GM23248 (cell line): ENCODE results near the gene CHRD. TPM values are rescaled to one million over a fixed set of nuclear protein-coding genes. Genes with fewer than 3 reads are reported as not detected.

Experiments used
- DNase-seq: peaks from one replicate; pipeline ENCODE4 v3.0.0-alpha.2; 2015
- H2AFZ ChIP-seq: fragments of 200-600 bp; sonication (generic); 2 replicates; pipeline ENCODE4 v1.6.1; 2016; ENCODE audit warnings: antibody characterized with exemption
- H3F3A ChIP-seq: fragments of 200-600 bp; sonication (generic); 2 replicates; pipeline ENCODE4 v1.6.1; 2016; ENCODE audit warnings: mild to moderate bottlenecking, antibody characterized with exemption, mixed run types; ENCODE audit not compliant: insufficient read depth
- H3K27ac ChIP-seq: fragments of 200-600 bp; sonication (generic); 2 replicates; pipeline ENCODE4 v1.5.1; 2016; ENCODE audit warnings: mild to moderate bottlenecking
- H3K27me3 ChIP-seq: fragments of 200-600 bp; sonication (generic); replicated peaks from 2 replicates; pipeline ENCODE4 v1.6.1; 2016; ENCODE audit warnings: mild to moderate bottlenecking; ENCODE audit not compliant: insufficient read depth
- H3K36me3 ChIP-seq: fragments of 200-600 bp; sonication (generic); 2 replicates; pipeline ENCODE4 v1.6.1; 2016; ENCODE audit warnings: low read depth, mild to moderate bottlenecking
- H3K4me1 ChIP-seq: fragments of 200-600 bp; sonication (generic); 2 replicates; pipeline ENCODE4 v1.6.1; 2016; ENCODE audit warnings: mild to moderate bottlenecking; ENCODE audit not compliant: insufficient read depth
- H3K4me2 ChIP-seq: fragments of 200-600 bp; sonication (generic); one replicate; pipeline ENCODE4 v1.6.1; 2016; ENCODE audit warnings: mild to moderate bottlenecking; ENCODE audit not compliant: unreplicated experiment
- H3K4me3 ChIP-seq: fragments of 200-600 bp; sonication (generic); 2 replicates; pipeline ENCODE4 v1.5.1; 2016; ENCODE audit warnings: mild to moderate bottlenecking
- H3K79me2 ChIP-seq: fragments of 200-600 bp; sonication (generic); 2 replicates; pipeline ENCODE4 v1.6.1; 2016; ENCODE audit warnings: mild to moderate bottlenecking; ENCODE audit not compliant: insufficient read depth
- H3K9ac ChIP-seq: fragments of 200-600 bp; sonication (generic); 2 replicates; pipeline ENCODE4 v1.6.1; 2016; ENCODE audit warnings: mild to moderate bottlenecking
- H3K9me2 ChIP-seq: fragments of 200-600 bp; sonication (generic); 2 replicates; pipeline ENCODE4 v1.6.1; 2016; ENCODE audit warnings: mixed run types, mild to moderate bottlenecking, moderate library complexity; ENCODE audit not compliant: insufficient read depth
- H3K9me3 ChIP-seq: fragments of 200-600 bp; sonication (generic); one replicate; pipeline ENCODE4 v1.6.1; 2017; ENCODE audit warnings: low read depth
- H4K20me1 ChIP-seq: fragments of 200-600 bp; sonication (generic); 2 replicates; pipeline ENCODE4 v1.6.0; 2016; ENCODE audit not compliant: insufficient read depth
- EZH2 ChIP-seq: fragments of 200-600 bp; sonication (generic); IDR thresholded peaks from 2 replicates; pipeline ENCODE4 v1.6.1; 2018; ENCODE audit warnings: antibody characterized with exemption, mild to moderate bottlenecking; ENCODE audit not compliant: insufficient read depth, poor library complexity, severe bottlenecking
- EZH2phosphoT487 ChIP-seq: fragments of 200-600 bp; sonication (generic); IDR thresholded peaks from 2 replicates; pipeline ENCODE4 v1.6.1; 2018; ENCODE audit warnings: antibody characterized with exemption, moderate library complexity, mild to moderate bottlenecking, low read depth; ENCODE audit not compliant: insufficient read depth
- WGBS, 2 experiments: methylation state at CpG; one replicate each; pipeline ENCODE4 v1.1.6; 2015 to 2017; ENCODE audit warnings: low lambda C conversion rate in 2 of 2, low coverage in 1 of 2; ENCODE audit errors: missing lambda C conversion rate in 2 of 2; 5-methylcytosine and 5-hydroxymethylcytosine counted together
- in situ Hi-C: fragments of 300-500 bp; cut with MboI; formaldehyde crosslinking; loops from 2 replicates; pipeline ENCODE4 v1.15.0; 2020
- polyA plus RNA-seq: library from polyadenylated mRNA; unstranded; fragments of >200 nt; fragmentation: Nextera tagmentation; extraction: Ambion mirVana; gene quantifications from 2 replicates; pipeline ENCODE4 v1.2.1, GENCODE V29; 2016
- total RNA-seq: library from RNA; depleted of rRNA; stranded (reverse); fragments of >200 nt; shearing (Covaris generic); gene quantifications from 2 replicates; pipeline ENCODE4 v1.2.3, GENCODE V29; 2014

CHRD gene
- total and polyA plus RNA-seq, 2 experiments from 2014 or later = 0.15 to 0.22 TPM

DNA sequence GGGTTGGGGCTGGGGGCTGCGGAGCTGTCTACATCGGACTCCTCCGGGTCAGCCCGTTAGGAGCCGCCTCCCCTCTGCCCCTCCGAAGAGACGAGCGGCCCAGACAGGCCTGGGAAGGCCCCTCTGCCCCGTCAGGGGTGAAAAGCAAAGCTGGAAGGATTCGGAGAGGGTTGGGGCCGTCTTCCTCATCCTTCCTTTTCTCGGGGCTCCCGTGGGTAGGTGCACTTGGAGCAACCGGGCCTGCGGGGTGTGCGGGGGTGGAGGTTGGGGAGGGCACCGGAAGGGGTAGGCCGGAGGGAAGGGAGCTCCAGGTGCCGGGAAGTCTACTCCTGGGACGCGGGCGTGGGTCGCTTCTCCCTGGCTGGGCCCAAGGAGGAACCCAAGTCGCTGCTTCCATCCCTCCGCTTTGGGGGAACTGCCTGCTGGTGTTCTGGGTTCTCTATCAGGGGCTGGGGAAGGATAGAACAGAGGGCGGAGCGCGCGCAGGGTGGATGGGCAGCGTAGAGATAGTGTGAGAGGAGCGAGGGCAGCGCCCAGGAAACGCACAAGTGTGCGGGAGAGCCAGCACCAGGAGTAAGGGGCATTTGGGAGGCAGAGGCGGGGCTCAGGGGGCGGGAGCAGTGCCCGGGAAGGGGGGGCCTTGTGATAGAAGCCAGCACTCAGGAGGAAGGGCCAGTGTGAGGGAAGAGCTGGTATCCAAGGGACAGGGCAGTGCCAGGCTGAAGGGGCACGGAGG lies 17.8 kb upstream of the CHRD start:
- in situ Hi-C loops = loop anchor here (25.0 kb wide), 1 partner anchor 425 kb away; no protein-coding TSS in a partner anchor
- no peaks in the 10 kb centered on the region for H3K9me3 ChIP-seq
- H3F3A ChIP-seq = peaks cover 17% of the 10 kb centered on the region
- peak overlapping the region; percentile 98 for H3K27ac ChIP-seq
- H2AFZ ChIP-seq = peak overlapping the region; percentile 80
- H3K4me3 ChIP-seq = peak overlapping the region; percentile 85
- H4K20me1 ChIP-seq = no peaks in the 10 kb centered on the region
- peaks cover 14% of the 10 kb centered on the region for H3K36me3 ChIP-seq
- H3K4me1 ChIP-seq = peaks cover 19% of the 10 kb centered on the region
- peaks cover 32% of the 10 kb centered on the region for H3K79me2 ChIP-seq
- H3K9ac ChIP-seq = peak overlapping the region; percentile 97
- H3K27me3 ChIP-seq = no peaks in the 10 kb centered on the region
- no peak for TF ChIP-seq EZH2phosphoT487
- no peak for TF ChIP-seq EZH2
- DNase-seq = peak; percentile 72
- WGBS, 2 experiments = 1% methylated on average over 23 to 38 of the region's 38 CpGs
- no peaks in the 10 kb centered on the region for H3K9me2 ChIP-seq
- H3K4me2 ChIP-seq = peak overlapping the region; percentile 88

GRCh38 chr3:184362668-184363546 lies 16.9 kb upstream of the CHRD start:
- in situ Hi-C loops = loop anchor here (25.0 kb wide), 1 partner anchor 424 kb away; no protein-coding TSS in a partner anchor
- Histone ChIP-seq H3K4me2 (peak overlapping the region; percentile 88), H3K36me3 (peaks cover 17% of the 10 kb centered on the region), H3K79me2 (peaks cover 32% of the 10 kb centered on the region), H2AFZ (peak overlapping the region; percentile 80), H3K4me1 (peaks cover 19% of the 10 kb centered on the region), H3K9me2 (no peaks in the 10 kb centered on the region), H3K27me3 (no peaks in the 10 kb centered on the region), H3F3A (peaks cover 25% of the 10 kb centered on the region), H4K20me1 (no peaks in the 10 kb centered on the region), H3K9me3 (no peaks in the 10 kb centered on the region), H3K27ac (peak overlapping the region; percentile 98), H3K4me3 (peak overlapping the region; percentile 85), H3K9ac (peak overlapping the region; percentile 97)
- DNase-seq = peak; percentile 99
- TF ChIP-seq EZH2 (no peak), EZH2phosphoT487 (no peak)
- WGBS, 2 experiments = 1% methylated on average over 53 to 62 of the region's 68 CpGs

GRCh38 chr3:184366619-184367289 lies 13.1 kb upstream of the CHRD start:
- in situ Hi-C loops = loop anchor here (25.0 kb wide), 1 partner anchor 421 kb away; no protein-coding TSS in a partner anchor
- WGBS, 2 experiments = 78 to 79% methylated on average over 5 of the region's 5 CpGs
- DNase-seq = peak; percentile 23

GRCh38 chr3:184368116-184368515 lies 11.7 kb upstream of the CHRD start:
- peak overlapping the region; percentile 15 for H3K4me2 ChIP-seq
- peak overlapping the region; percentile 61 for H3K27ac ChIP-seq
- 69 to 73% methylated on average over 9 of the region's 9 CpGs for WGBS, 2 experiments

More at GRCh38 chr3:184366619-184367289, 13.1 kb upstream of the CHRD start:
- no peaks in the 10 kb centered on the region for H3K9me2 ChIP-seq
- no peak overlapping the region for H3K27ac ChIP-seq
- H3K27me3 ChIP-seq = no peaks in the 10 kb centered on the region
- peaks cover 20% of the 10 kb centered on the region for H3K36me3 ChIP-seq
- H3K4me1 ChIP-seq = peaks cover 33% of the 10 kb centered on the region
- H3K9me3 ChIP-seq = no peaks in the 10 kb centered on the region
- peaks cover 50% of the 10 kb centered on the region for H3F3A ChIP-seq
- no peak overlapping the region for H2AFZ ChIP-seq
- no peak for TF ChIP-seq EZH2phosphoT487
- no peak for TF ChIP-seq EZH2
- H3K79me2 ChIP-seq = peaks cover 28% of the 10 kb centered on the region
- no peak overlapping the region for H3K4me2 ChIP-seq
- no peaks in the 10 kb centered on the region for H4K20me1 ChIP-seq
- no peak overlapping the region for H3K9ac ChIP-seq
- no peak overlapping the region for H3K4me3 ChIP-seq

More at GRCh38 chr3:184368116-184368515, 11.7 kb upstream of the CHRD start:
- H3F3A ChIP-seq = peaks cover 50% of the 10 kb centered on the region
- H2AFZ ChIP-seq = no peak overlapping the region
- no peaks in the 10 kb centered on the region for H3K27me3 ChIP-seq
- H3K9me3 ChIP-seq = no peaks in the 10 kb centered on the region
- H3K9me2 ChIP-seq = no peaks in the 10 kb centered on the region
- peaks cover 33% of the 10 kb centered on the region for H3K4me1 ChIP-seq
- peaks cover 20% of the 10 kb centered on the region for H3K36me3 ChIP-seq
- no peak for DNase-seq
- in situ Hi-C loops = loop anchor here (25.0 kb wide), 1 partner anchor 419 kb away; no protein-coding TSS in a partner anchor
- peaks cover 28% of the 10 kb centered on the region for H3K79me2 ChIP-seq
- no peaks in the 10 kb centered on the region for H4K20me1 ChIP-seq
- no peak overlapping the region for H3K4me3 ChIP-seq
- H3K9ac ChIP-seq = no peak overlapping the region
- TF ChIP-seq EZH2phosphoT487 = no peak
- TF ChIP-seq EZH2 = no peak
